HG03025 (cell line): ENCODE data around the gene DIRAS1.
"Not testable (repeated sequence)": the region's sequence is repeated elsewhere in the genome, so short reads cannot be mapped to it uniquely, and the experiment has no call there.

ENCODE experiments used
- ATAC-seq: cut with Tn5 transposase; IDR thresholded peaks from one replicate; pipeline ENCODE4 v1.9.1; 2021; ENCODE audit warnings: mild to moderate bottlenecking, moderate library complexity; ENCODE audit not compliant: unreplicated experiment, low FRiP score

Gene DIRAS1

GRCh38 chr19:2679439-2679838 is 41.7 kb downstream of the DIRAS1 start:
- ATAC-seq = no peak

DNA sequence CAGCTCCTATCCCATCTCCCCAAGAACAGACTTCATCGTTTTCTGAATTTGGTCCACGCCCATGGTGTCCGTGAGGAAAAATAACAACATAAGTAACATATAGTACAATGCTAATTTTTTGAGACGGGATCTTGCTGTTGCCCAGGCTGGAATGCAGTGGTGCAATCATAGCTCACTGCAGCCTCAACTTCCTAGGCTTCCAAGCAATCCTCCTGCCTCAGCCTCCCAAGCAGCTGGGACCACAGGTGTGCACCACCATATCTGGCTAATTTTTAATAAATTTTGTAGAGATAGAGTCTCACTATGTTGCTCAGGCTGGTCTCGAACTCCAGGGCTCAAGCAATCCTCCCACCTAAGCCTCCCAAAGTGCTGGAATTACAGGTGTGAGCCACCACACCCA is 42.2 kb downstream of the DIRAS1 start:
- ATAC-seq = not testable (repeated sequence)

DNA sequence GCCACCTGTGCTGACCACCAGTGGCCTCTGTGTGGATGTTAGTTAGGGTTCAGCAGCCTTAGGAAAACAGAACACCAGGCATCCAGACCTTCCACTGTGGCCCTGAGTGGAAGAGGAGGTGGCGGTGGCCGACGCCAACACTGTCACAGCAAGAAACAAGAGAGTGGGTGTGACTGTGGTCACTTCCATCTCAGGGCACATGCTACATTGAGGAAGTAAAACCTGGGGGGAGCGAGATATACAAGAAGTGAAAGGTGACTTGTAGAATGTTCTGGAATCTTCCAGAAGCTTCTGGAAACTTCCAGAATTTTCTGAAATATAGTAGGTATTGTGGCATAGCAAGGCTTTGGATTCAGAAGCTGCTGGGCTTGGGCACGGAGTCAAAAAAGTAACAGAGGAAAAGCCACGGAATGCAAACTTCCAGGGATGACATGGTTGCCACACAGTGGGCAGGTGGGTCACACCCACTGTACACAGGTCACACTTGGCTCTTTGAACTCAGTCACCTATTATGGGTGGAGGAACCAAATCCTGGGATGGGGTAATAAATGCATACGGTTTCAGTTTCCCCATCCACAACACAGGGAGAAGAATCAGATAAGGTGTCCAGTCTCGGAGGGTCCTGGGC is 43.0 kb downstream of the DIRAS1 start:
- peak; percentile 50 for ATAC-seq

DNA sequence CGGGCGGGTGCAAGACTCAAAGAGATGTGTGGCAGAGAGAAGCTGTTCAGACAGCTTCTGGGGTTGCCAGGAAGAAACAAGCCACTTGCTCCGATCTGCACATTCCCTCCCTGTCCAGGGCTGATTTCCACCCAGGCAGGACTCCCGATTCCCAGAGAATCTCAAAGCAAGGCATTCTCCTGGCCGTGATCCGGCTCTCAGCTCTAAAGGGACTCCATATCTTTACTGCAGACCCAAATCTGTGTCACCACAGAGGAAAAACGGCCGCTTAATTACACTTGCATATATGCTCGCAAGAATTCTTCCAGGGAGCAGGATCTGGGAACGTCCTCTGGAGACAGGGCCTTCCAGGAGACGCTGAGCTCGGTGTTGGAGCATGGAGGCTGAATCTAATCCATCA is 44.3 kb downstream of the DIRAS1 start:
- ATAC-seq = no peak

GRCh38 chr19:2675892-2676291 is 45.3 kb downstream of the DIRAS1 start:
- ATAC-seq = no peak

DNA sequence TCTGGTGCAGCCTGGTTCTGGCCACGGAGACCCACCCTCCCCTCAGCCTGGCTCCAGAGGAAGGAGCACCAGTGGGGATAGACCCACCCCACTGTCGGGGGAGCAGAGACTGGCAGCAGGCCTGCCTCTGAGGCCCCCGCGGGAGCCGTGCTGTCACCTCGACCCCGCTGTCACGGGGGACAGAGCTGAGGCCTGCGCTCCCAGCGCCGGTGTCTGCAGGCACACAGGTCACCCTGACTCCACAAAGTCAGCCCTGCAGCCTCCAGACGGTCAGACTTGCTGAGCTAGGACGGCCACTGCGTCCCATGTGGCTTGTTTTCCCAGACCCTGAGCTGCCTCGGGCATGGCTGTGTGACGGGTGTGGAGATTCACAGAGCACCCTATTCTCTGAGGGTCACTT is 51.0 kb downstream of the DIRAS1 start:
- ATAC-seq = no peak

DNA sequence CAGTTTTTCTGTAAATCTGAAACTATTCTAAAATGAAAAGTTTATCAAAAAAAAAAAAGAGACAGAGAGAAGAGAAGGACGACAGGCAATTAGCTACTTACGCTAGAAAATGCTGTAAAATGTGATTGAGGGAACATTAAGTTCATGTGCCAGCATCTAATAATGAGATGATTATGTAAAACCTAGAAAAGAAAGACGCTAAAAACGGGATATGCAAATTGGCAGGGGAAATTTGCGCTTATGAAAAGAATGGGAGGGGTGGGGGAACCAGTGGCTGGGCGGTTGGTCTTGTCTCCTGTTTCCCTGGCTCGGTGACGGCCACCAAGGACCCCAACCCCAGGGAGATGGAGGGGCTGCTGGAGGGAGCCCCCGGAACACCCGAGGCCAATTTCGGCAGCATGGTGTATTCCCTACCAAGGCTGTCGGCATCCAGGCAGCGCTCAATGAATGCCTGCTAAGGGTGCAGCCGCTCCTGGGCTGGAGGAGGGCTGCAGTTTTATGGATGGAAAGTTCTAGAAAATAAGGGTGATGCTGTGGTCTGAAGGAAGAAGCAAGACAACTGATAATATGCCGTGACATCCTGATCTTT is 52.9 kb downstream of the DIRAS1 start:
- no peak for ATAC-seq

- ATAC-seq = not testable (repeated sequence)
These were observed 53.8 kb downstream of the DIRAS1 start for GRCh38 chr19:2667349-2667748.

DNA sequence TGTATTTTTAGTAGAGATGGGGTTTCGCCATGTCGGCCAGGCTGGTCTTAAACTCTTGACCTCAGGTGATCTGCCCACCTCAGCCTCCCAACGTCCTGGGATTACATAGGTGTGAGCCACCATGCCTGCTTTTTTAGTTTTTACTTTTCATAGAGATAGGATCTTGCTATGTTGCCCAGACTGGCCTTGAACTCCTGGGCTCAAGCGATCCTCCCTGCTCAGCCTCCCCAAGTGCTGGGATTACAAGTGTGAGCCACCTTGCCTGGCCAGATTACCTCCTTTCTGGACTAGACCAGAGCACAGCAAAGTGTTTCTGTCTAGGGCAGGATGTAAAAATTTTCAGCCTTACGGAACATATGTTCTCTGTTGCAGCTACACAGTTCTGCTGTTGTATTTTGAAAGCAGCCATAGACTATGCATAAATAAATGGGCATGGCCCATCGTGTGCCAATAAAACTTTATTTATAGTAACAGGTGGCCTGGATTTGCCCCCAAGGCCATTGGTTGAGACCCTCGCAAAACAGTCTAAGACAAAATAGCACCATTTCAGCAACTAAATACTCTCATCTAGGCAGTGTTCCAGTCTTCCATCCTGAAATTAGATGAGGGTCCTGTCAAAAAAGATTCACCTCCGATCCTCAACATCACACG is 54.7 kb downstream of the DIRAS1 start:
- ATAC-seq = no peak

DNA sequence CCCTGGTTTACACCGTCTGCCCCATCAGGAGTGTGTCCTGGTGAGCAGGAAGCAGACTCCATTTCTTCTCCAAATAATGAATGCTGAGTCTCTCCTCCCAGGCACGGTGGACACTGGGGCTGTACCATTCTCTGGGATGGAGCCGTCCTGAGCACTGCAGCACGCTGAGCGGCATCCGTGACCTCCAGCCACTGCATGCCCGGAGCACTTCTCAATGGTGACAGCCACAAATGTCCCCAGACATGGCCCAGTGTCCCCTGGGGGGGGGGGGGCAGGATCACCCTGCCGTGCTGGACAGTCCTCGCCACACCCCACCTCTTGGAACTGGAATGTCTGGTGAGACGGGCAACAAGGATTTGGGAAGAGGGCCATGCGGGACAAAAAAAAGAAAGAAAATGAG is 56.1 kb downstream of the DIRAS1 start:
- ATAC-seq = no peak
